Activated CD8-positive, alpha-beta memory T cell treated with anti-CD3 and anti-CD28 coated beads for 24 hours (primary cell): ENCODE data around the gene TPRX1.
A peak's percentile ranks its signal among the peaks of the same experiment; 100 is the strongest.
"Not testable (repeated sequence)": the region's sequence is repeated elsewhere in the genome, so short reads cannot be mapped to it uniquely, and the experiment has no call there.

Experiments used
- DNase-seq: peaks from one replicate; pipeline ENCODE4 v3.0.0-alpha.2; 2020

Gene TPRX1

GRCh38 chr19:47804451-47804850, at the start of gene TPRX1:
Gene TPRX1 (minus strand): TSS chr19:47804551. CDS start chr19:47804539, 12 bp downstream.
- not testable (repeated sequence) for DNase-seq

- DNase-seq: no peak
Observed at GRCh38 chr19:47853003-47853402, 48.7 kb upstream of the TPRX1 start.

GRCh38 chr19:47848823-47849473, 44.6 kb upstream of the TPRX1 start:
- DNase-seq: peak; percentile 59

- DNase-seq: no peak
Observed at GRCh38 chr19:47848425-47848822, 44.1 kb upstream of the TPRX1 start.

GRCh38 chr19:47842941-47843340, 38.6 kb upstream of the TPRX1 start:
- DNase-seq: no peak

- no peak for DNase-seq
Observed at GRCh38 chr19:47839913-47840312, 35.6 kb upstream of the TPRX1 start.

- DNase-seq: no peak
Observed at GRCh38 chr19:47839411-47839810, 35.1 kb upstream of the TPRX1 start.

GRCh38 chr19:47836038-47836437, 31.7 kb upstream of the TPRX1 start:
- DNase-seq: no peak

GRCh38 chr19:47832723-47833122, 28.4 kb upstream of the TPRX1 start:
- DNase-seq: no peak

- DNase-seq: no peak
Observed at GRCh38 chr19:47826800-47827199, 22.4 kb upstream of the TPRX1 start.

- no peak for DNase-seq
Observed at GRCh38 chr19:47824396-47824795, 20.0 kb upstream of the TPRX1 start.

GRCh38 chr19:47821460-47822020, 17.2 kb upstream of the TPRX1 start, which contains the start of gene CRX:
Gene CRX (plus strand): TSS chr19:47821937. CDS start chr19:47834444, 12,507 bp downstream.
- DNase-seq: no peak

- DNase-seq: no peak
Observed at GRCh38 chr19:47820410-47820809, 16.1 kb upstream of the TPRX1 start.

GRCh38 chr19:47819858-47820257, 15.5 kb upstream of the TPRX1 start:
- DNase-seq: no peak

GRCh38 chr19:47818221-47818620, 13.9 kb upstream of the TPRX1 start:
- DNase-seq: not testable (repeated sequence)

- not testable (repeated sequence) for DNase-seq
Observed at GRCh38 chr19:47816270-47816669, 11.9 kb upstream of the TPRX1 start.

- DNase-seq: no peak
Observed at GRCh38 chr19:47813995-47814328, 9.6 kb upstream of the TPRX1 start.

GRCh38 chr19:47813304-47813994, 9.1 kb upstream of the TPRX1 start:
- peak; percentile 92 for DNase-seq

- no peak for DNase-seq
Observed at GRCh38 chr19:47806435-47806834, 2.1 kb upstream of the TPRX1 start.

- no peak for DNase-seq
Observed at GRCh38 chr19:47805313-47805712, 962 bp upstream of the TPRX1 start.

- not testable (repeated sequence) for DNase-seq
Observed at GRCh38 chr19:47803671-47804070, 680 bp downstream of the TPRX1 start.

- not testable (repeated sequence) for DNase-seq
Observed at GRCh38 chr19:47803148-47803547, 1.2 kb downstream of the TPRX1 start.

GRCh38 chr19:47802521-47803043, 1.8 kb downstream of the TPRX1 start:
- no peak for DNase-seq

- DNase-seq: no peak
Observed at GRCh38 chr19:47801270-47801669, 3.1 kb downstream of the TPRX1 start.
